Activated T-cell treated with anti-CD3 and anti-CD28 coated beads for 4 hours (primary cell): ENCODE measurements around the gene AATF.
A peak's percentile ranks its signal among the peaks of the same experiment; 100 is the strongest.

Experiments used
- DNase-seq: peaks from one replicate; pipeline ENCODE4 v3.0.0-alpha.2; 2020

AATF gene

GRCh38 chr17:36992701-36993100 is 43.9 kb downstream of the AATF start:
- DNase-seq: no peak

- no peak for DNase-seq
Observed at GRCh38 chr17:36993227-36993626, 44.5 kb downstream of the AATF start.

- DNase-seq: no peak
Observed at GRCh38 chr17:36994438-36994837, 45.7 kb downstream of the AATF start.

- DNase-seq: no peak
Observed at GRCh38 chr17:36999471-36999870, 50.7 kb downstream of the AATF start.

- DNase-seq: no peak
Observed at GRCh38 chr17:37016780-37017179, 68.0 kb downstream of the AATF start.

- no peak for DNase-seq
Observed at GRCh38 chr17:37017404-37017803, 68.7 kb downstream of the AATF start.

- no peak for DNase-seq
Observed at GRCh38 chr17:37019117-37019740, 70.5 kb downstream of the AATF start.

GRCh38 chr17:37019741-37020129 is 71.0 kb downstream of the AATF start:
- DNase-seq: no peak

GRCh38 chr17:37024181-37024637 is 75.5 kb downstream of the AATF start:
- DNase-seq: no peak

- no peak for DNase-seq
Observed at GRCh38 chr17:37025238-37025637, 76.5 kb downstream of the AATF start.

- DNase-seq: no peak
Observed at GRCh38 chr17:37025847-37026530, 77.2 kb downstream of the AATF start.

- DNase-seq: no peak
Observed at GRCh38 chr17:37026531-37026869, 77.7 kb downstream of the AATF start.

GRCh38 chr17:37028040-37028439 is 79.3 kb downstream of the AATF start:
- no peak for DNase-seq

GRCh38 chr17:37031493-37032083 is 82.8 kb downstream of the AATF start:
- DNase-seq: no peak

- DNase-seq: no peak
Observed at GRCh38 chr17:37037590-37038155, 88.9 kb downstream of the AATF start.

GRCh38 chr17:37039269-37039668 is 90.5 kb downstream of the AATF start:
- no peak for DNase-seq

GRCh38 chr17:37041932-37042331 is 93.2 kb downstream of the AATF start:
- no peak for DNase-seq

- no peak for DNase-seq
Observed at GRCh38 chr17:37043201-37043600, 94.4 kb downstream of the AATF start.

GRCh38 chr17:37045351-37045922 is 96.7 kb downstream of the AATF start:
- no peak for DNase-seq

- peak; percentile 76 for DNase-seq
Observed at GRCh38 chr17:37047631-37048104, 98.9 kb downstream of the AATF start.

GRCh38 chr17:37048811-37049210 is 100.1 kb downstream of the AATF start:
- no peak for DNase-seq

- DNase-seq: no peak
Observed at GRCh38 chr17:37050920-37051319, 102.2 kb downstream of the AATF start.

GRCh38 chr17:37051381-37051780 is 102.6 kb downstream of the AATF start:
- DNase-seq: no peak

GRCh38 chr17:37051833-37052232 is 103.1 kb downstream of the AATF start:
- DNase-seq: no peak
